ENCODE data around the gene HACD3. TPM values are rescaled to one million over a fixed set of nuclear protein-coding genes. Genes with fewer than 3 reads are reported as not detected.
"Not testable (repeated sequence)": the region's sequence is repeated elsewhere in the genome, so short reads cannot be mapped to it uniquely, and the experiment has no call there.

Gene HACD3
- total RNA-seq, 1 donor from 2014 or later: 93.1 TPM

DNA sequence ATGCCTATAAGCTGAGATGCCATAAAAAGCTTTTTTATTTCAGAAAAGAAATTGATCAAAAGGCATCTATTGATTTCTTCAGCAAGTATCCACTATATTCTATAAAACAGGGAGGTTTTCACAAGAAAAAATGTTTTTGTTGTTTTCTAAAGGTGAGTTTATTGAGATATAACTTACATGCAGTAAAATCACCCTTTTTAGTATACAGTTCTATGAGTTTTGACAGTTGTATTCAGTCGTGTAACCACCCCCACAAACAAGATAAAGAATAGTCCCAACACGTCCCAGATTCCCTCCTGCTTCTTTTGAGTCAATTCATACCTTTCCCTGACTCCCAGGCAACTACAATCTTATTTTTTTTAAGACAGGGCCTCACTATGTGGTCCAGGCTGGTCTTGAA, 72.9 kb downstream of the HACD3 start:
- DNase-seq: no peak

- no peak for DNase-seq
Observed at GRCh38 chr15:65603559-65603958, 73.3 kb downstream of the HACD3 start.

DNA sequence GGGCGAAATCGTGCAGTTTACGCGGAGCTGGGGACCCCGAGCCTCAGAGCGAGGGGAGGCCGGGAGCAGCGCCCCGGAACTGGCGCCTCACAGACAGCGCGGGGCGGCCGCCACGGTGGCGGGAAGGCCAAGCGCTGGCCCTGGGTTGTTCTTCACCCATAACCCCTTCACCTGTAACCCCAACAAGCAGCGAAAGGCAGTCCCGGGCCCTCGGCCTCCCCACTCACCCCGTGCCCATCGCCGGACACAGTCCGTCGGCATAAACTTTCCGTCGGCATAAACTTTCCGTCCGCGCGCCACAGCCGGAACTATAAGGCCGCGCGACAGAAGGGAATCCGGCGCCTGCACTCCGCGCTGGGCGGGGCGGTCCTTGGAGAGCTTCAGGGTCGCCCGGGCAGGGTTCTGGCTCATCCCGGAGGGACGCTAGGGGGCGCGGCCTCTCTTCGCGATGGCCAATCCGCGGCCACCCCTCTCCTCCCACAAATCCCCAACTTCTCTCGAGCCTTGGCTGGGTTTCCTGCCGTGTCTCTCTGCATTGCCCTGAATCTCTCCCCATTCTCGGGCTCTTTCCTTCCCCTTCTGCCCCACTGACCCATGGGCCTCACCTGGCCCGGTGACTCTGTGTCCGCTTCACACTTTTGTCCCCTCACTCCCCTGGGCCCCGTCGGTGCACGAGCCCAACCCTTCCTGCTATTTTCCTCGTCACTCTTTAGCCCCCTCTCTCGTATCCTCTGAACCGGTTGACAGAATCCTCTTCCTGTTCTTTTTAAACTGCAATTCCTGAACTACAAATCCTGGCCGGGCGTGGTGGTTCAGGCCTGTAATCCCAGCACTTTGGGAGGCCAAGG, 80.8 kb downstream of the HACD3 start, which contains the start of gene INTS14:
INTS14 (minus strand) TSS at position 261 of the 848 bp plus-strand sequence. CDS start 3,751 bp downstream, outside the sequence.
- DNase-seq: peak; percentile 98

DNA sequence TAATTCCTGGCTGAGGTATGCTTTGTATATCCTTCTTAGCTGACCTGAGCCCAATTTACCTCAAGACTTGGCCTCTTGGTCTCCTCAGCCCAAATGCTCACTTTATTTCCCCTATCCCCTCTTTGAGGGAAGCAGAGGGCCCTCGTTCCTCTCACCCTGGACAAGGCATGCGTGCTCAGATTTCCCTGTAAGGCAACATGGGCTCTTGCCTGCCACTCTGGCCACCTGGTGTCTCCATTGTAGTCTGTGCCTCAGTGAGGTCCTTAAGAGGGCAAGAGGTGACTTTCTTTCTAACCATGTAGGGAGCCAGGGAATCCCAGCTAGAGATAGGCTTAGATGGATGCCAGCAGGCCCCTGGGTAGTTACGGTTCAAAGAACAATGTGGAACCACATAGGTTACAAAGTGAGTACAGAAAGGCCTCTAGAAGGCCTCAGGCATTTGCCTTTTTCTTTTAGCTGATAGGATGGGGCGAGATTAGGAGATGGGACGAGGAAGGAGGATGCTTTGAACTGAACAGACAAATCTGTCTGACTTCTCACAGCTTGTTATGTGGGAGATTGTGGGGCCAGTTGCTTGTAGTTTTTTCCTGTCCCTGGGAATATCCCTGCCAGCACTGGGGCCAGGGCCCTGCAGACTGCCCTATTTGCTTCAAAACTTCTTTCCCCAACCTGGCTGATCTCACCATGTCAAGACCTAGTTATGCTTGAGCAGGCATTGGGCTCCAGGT, 81.8 kb downstream of the HACD3 start:
- peak; percentile 25 for DNase-seq

GRCh38 chr15:65612616-65612946, 82.3 kb downstream of the HACD3 start:
- DNase-seq: no peak

- DNase-seq: no peak
Observed at GRCh38 chr15:65612949-65613744, 82.9 kb downstream of the HACD3 start.

DNA sequence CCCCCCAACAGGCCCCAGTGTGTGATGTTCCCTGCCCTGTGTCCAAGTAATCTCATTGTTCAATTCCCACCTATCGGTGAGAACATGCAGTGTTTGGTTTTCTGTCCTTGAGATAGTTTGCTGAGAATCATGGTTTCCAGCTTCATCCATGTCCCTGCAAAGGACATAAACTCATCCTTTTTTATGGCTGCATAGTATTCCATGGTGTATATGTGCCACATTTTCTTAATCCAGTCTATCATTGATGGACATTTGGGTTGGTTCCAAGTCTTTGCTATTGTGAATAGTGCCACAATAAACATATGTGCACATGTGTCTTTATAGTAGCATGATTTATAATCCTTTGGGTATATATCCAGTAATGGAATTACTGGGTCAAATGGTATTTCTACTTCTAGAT, 85.6 kb downstream of the HACD3 start:
- not testable (repeated sequence) for DNase-seq

GRCh38 chr15:65618560-65619109, 88.4 kb downstream of the HACD3 start:
- no peak for DNase-seq

DNA sequence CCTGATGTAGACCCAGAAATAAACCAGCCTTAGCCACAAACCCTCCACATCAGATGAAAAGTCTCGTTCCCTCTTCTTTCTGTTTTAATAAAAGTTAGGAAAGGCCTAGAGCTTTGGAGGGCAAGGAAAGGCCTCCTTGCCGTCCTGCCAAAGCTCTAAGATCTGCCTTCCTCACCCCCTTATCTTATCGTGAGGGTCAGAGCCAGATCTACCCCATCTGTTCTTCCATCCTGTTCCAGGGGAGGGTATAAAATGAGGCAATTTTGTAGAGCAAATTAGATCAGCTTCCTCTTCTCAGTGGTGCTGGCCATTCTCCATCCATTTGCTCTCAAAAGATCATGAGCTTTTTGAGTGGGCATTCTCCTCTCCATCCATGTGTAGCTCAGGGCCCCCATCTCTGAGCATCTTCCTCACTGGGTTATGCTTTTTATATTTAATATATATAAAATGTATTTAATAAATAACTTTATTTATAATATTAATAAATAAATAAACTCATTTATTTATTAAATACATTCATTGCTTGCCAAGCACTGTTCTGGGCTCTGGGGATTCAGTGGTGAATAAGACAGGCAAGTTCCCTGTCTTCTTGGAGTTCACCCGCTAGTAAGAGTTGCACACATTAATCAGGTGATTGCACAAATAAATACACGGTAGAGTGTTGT, 89.5 kb downstream of the HACD3 start:
- no peak for DNase-seq

DNA sequence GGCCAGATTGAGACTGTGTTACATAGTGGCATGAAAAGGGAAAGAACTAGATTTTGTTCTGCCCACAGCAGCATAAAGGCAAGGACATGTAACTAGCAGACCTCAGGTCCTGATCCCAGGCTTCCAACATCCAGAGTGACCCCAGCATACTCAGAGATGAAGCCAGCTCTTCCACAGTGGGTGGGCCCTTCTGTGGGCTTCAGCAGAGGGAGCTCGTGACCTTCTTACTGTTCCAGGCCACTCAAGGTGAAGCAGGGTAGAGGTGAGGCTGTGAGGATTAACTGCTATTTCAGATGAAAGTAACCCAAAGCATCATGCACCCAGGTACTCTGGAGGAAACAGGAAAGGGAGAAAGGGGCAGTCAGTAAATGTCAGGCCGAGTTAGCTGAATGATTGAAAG, 90.6 kb downstream of the HACD3 start:
- no peak for DNase-seq

DNA sequence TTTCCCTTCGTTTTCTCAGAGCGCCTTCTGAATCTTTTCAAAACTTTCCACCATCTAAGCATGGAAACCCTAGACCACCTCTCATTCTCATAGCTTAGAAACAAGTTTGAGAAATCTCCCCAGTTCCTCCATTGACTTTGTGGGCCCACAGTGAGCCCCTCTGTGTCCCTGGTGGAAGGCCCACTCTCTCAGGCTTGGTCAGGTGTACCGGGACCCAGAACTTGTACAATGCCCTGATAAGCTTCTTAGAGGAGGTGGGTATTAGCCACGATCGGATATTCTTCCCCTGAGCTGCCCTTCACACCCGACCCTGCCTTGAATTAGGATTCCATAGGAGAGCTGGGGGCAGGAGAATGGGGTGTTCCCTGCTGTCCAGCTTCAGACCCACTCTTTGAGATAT, 91.4 kb downstream of the HACD3 start, which contains the start of gene SLC24A1:
SLC24A1 (plus strand) TSS at position 301 of the 400 bp plus-strand sequence. CDS start 2,143 bp downstream, outside the sequence.
- no peak for DNase-seq

- DNase-seq: no peak
Observed at GRCh38 chr15:65623103-65623502, 92.8 kb downstream of the HACD3 start.

GRCh38 chr15:65626856-65627255, 96.6 kb downstream of the HACD3 start:
- no peak for DNase-seq

Other genes starting within 250 kb of the HACD3 start
- 2.0 and 3.0 TPM in 2 replicates for gene PARP16, start 243.6 kb upstream of the HACD3 start, total RNA-seq
- not detected in 2 replicates for gene RNU5A-1, start 234.4 kb upstream of the HACD3 start, total RNA-seq
- not detected in 2 replicates for gene RNU5B-1, start 225.8 kb upstream of the HACD3 start, total RNA-seq
- not detected in 2 replicates for gene IGDCC3, start 152.5 kb upstream of the HACD3 start, total RNA-seq
- gene IGDCC4, start 107.5 kb upstream of the HACD3 start, total RNA-seq: 0.09 and 0.17 TPM in 2 replicates
- 63.5 and 63.9 TPM in 2 replicates for gene DPP8, start 12.8 kb upstream of the HACD3 start, total RNA-seq
- 42.9 and 48.4 TPM in 2 replicates for gene INTS14, start 80.7 kb downstream of the HACD3 start, total RNA-seq
- 5.3 and 20.5 TPM in 2 replicates for gene SLC24A1, start 91.5 kb downstream of the HACD3 start, total RNA-seq